Measurements from ENCODE around the gene SLC12A8. TPM values are rescaled to one million over a fixed set of nuclear protein-coding genes. Genes with fewer than 3 reads are reported as not detected.

Gene SLC12A8
- total RNA-seq, 1 donor from 2014 or later: 2.4 TPM

DNA sequence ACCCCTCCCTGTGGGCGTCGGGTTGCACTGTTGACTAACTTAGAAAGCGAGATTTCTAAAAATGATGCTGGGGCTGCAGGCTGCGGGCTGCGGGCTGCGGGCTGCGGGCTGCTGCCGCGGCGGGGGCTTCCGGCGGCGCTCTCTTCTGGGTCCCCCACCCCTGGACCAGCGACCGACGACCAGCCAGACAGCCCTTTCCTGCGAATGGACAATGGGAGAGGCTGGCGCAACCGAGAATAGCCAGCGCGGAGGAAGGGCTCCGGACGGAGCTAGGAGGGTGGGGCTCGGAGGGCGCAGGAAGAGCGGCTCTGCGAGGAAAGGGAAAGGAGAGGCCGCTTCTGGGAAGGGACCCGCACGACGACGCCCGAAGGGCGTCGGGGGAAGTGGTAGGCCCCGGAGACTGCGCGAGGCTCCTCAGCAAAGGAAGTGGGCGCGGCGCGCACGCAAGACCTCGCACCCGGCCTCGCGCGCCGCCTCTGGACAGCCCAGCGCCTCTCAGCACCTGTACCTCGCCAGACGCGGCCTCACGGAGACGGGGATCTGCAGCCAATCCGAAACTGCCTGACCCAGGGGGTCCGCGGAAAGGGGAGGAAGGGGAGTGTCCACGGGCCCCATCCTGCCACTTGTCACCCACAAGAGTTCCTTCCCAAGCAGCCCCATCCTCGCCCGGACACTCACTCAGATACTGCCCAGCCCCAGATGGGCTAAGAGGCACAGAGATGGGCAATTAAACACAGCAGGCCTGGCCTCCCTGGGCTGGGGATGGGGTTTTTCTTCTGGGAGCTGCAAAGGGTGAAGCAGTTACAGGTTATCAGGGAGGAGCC lies 70.7 kb downstream of the SLC12A8 start:
- DNase-seq (ENCODE audit: low spot score in 2 of 2): peak; percentile 51 to 63
- no peak for FAIRE-seq

GRCh38 chr3:125140818-125141595 lies 71.5 kb downstream of the SLC12A8 start:
- DNase-seq (ENCODE audit: low spot score in 2 of 2) (no peak), FAIRE-seq (no peak)

DNA sequence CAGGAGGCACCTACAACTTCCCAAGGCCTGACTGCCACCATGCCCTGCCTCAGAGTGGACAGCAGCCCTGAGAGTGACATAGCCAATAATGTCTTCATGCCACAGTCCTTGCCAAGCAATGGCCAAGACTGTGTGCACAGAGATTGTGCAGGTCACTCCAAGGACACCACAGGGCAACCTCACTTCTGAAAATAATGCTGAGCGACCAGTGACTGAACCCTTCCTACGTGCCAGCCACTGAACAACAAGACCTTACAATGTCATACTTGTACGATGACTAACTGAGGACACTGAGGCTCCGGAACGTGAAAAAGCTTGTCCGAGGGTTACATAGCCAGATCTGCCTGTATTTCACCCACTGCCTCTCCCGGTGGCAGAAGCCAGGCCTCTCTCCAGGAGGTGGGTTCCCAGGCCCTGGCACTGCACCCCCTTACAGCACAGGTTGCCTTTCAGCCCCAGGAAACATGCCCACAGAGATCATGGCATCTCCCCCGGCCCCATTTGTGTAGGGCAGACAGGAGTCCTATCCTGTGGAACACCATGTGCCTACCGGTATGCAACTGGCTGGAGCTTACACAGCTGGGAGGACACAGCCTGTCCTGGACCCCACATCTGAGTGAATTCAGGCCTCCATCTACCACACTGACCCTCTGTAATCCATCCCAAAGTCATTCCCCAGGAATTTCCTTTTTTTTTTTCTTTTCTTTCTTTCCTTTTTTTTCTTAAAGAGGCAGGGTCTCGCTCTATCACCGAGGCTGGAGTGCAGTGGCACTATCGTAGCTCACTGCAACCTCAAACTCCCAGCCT lies 72.3 kb downstream of the SLC12A8 start:
- DNase-seq (ENCODE audit: low spot score in 2 of 2): no peak
- FAIRE-seq: no peak

GRCh38 chr3:125139386-125139785 lies 73.2 kb downstream of the SLC12A8 start:
- DNase-seq (ENCODE audit: low spot score in 2 of 2): no peak
- FAIRE-seq: no peak

DNA sequence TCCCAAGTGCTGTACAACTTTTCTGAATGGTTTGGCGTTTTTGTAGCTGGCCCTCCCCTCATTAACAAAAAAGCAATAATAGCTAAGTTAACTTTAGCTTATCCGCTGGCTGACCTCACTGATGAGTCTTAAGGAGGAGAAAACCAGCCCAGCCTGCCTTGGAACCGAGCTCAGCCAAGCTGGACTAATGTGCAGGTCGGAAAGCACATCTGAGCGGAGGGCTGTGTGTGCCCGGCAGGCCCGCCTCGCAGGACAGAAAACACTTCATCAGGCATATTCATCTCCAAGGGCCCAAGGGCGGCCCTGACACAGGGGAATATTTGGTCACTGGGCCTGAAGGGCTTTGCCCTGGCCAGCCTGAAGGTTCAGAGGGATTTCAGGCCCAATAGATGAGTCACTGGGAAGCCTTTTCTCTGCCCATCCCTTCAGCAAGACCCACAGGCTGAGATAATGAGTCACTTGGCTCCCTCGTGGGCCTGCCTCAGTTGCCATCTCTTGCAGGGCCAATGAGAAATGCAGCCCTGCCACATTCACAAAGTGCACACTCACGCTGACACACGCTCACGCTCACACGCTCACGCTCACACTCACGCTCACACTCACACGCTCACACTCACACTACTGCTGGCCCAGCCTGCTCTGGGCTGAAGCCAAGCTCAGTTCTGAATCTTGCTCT lies 75.1 kb downstream of the SLC12A8 start:
- DNase-seq (ENCODE audit: low spot score in 2 of 2) (no peak), FAIRE-seq (no peak)

DNA sequence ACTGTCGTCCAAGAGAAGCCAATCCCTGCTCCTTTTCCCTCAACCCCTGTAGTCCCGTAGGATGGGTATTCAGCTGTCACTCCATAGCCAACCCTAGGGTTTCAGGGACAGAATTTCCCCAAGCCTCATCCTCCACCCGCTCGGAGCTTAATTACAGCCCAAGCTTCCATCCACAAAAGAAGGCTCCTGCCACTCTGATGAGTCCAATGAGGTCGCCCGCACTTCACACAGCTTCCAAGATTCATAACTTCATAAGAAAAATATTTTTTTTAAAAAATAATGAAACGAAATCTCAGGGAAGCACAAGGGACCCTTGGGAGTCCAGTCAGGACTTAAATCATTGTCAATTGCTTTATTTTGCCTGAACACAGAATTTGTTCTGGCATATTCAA lies 75.6 kb downstream of the SLC12A8 start:
- FAIRE-seq: no peak
- DNase-seq (ENCODE audit: low spot score in 2 of 2): no peak

GRCh38 chr3:125136515-125136914 lies 76.0 kb downstream of the SLC12A8 start:
- FAIRE-seq (no peak), DNase-seq (ENCODE audit: low spot score in 2 of 2) (no peak)

GRCh38 chr3:125134952-125135351 lies 77.6 kb downstream of the SLC12A8 start:
- DNase-seq (ENCODE audit: low spot score in 2 of 2) (no peak), FAIRE-seq (no peak)

DNA sequence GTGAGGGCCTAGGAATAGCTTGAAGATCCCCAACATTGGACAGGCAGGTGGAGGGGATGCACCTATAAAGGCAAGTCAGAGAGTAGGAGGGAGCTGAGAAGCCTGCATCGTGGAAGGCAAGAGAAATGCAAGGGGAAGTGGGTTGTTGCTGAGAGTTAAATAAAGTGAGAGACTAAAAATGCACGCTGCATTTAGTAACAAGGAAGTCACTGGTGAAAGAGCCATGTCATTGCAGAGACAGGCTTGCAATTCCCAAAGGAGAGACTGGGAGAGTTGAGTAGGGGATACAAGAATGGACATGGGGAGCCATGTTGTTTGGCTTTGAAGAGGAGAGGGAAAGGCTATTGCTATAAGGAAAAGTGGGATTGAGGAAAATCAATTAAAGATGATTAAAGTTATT lies 79.7 kb downstream of the SLC12A8 start:
- FAIRE-seq (no peak), DNase-seq (ENCODE audit: low spot score in 2 of 2) (no peak)

- FAIRE-seq (no peak), DNase-seq (ENCODE audit: low spot score in 2 of 2) (peak in 1 of 2 donors; percentile 63)
These were observed 83.0 kb downstream of the SLC12A8 start for GRCh38 chr3:125129512-125129997.

- DNase-seq (ENCODE audit: low spot score in 2 of 2): no peak
- no peak for FAIRE-seq
These were observed 83.6 kb downstream of the SLC12A8 start for GRCh38 chr3:125128861-125129501.

DNA sequence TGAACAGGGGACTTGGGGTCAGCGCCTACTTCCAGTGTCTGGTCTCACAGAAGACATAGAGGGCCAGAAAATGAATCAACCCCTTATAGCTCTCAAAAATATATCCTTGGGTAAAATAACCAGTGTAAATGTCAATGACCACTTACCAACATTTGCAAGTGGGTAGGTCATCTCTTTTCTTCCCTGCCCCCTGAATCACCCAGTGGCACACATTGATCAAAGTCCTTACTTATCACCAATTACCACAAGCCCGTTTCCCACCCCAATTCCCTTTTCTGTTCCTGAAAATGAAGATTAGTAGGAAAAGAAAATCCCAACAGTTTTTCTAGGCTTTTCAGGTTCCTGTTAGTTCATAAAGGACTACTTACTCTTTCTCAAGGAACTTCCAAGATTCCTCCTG lies 86.2 kb downstream of the SLC12A8 start:
- DNase-seq (ENCODE audit: low spot score in 2 of 2) (no peak), FAIRE-seq (no peak)

DNA sequence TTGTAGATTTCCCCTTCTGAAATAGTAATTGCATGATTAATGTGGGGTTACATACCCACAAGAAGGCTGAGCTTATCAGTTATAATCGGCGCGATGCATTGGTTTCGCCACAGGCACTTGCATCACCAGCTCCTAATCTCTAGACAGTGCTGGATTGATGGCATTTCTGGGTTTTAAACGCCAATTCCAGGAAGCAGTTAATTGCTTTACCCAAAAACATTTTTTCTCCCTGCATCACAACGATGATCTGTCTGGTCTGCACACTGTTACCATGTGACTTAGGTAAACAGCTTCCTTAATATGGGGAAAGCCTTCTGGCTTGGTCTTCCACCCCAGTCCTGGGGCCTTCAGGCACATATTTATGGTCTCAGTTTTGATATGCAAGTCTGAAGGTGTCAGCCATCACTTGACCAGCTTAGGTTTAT lies 86.7 kb downstream of the SLC12A8 start:
- DNase-seq (ENCODE audit: low spot score in 2 of 2) (no peak), FAIRE-seq (no peak)

DNA sequence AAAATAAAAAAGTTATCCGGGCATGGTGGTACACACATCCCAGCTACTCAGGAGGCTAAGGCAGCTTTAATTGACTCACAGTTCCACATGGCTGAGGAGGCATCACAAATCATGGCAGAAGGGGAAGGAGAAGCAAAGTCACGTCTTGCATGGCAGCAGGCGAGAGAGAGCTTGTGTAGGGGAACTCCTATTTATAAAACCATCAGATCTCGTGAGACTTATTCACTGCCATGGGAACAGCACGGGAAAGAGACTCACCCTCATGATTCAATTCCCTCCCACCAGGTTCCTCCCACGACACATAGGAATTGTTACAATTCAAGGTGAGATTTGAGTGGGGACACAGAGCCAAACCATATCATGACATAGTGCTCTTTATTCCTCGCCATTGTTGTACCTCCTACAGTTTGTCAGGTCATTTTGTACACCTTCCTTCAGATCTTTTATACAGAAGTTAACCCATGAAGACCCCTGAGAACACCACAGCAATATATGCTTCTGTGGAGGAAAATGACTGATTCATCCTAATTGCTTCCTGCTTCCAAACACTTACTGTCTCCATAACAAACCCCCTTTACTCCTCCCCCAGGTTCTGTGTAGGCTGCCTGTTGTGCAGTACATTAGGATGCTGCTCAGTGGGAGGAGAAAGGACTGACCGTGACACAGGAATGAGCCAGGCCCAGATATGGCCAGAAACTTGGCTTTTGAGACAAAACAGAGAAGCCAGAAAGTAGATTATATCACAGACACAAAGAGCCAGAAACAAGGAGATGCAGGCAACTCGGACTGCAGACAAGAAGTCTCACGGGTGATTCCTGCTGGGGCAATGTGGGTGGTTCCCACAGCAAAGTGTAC lies 88.9 kb downstream of the SLC12A8 start:
- no peak for DNase-seq (ENCODE audit: low spot score in 2 of 2)
- no peak for FAIRE-seq

GRCh38 chr3:125121246-125122010 lies 91.1 kb downstream of the SLC12A8 start:
- FAIRE-seq (no peak), DNase-seq (ENCODE audit: low spot score in 2 of 2) (no peak)

GRCh38 chr3:125120379-125121122 lies 92.0 kb downstream of the SLC12A8 start:
- no peak for FAIRE-seq
- DNase-seq (ENCODE audit: low spot score in 2 of 2): no peak

DNA sequence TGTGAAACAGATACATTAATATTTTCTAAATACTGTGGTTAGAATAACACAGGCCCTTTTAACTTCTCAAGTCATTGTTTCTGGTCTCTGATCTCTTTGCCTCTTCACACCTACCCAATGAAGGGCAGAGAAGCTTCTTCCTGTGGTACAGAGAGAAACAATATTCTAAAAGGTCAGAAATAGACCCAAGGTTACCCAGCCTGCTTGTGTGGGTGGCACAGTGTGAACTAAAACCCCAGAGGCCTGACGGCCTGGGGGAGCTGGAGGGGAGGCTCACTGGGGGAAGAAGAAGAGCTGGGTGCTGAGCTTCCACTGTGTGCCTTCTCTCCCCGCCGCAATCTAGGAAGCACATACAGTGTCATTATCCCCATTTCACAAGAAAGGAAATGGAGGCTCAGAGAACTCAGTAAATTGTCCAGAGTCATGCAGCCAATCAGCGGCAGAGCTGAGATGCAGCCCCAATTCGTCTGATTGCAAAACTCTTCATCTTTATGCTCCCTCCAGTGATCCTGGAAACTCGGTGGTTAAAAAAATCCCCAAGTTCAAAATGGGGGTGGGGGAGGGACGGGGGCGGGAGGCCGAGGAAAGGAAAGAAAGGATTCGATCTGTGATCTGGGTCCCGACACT lies 92.7 kb downstream of the SLC12A8 start:
- FAIRE-seq (no peak), DNase-seq (ENCODE audit: low spot score in 2 of 2) (no peak)

All from frontal cortex (tissue), 4 donors.